Measurements from ENCODE around the gene HSPA12A. TPM values are rescaled to one million over a fixed set of nuclear protein-coding genes. Genes with fewer than 3 reads are reported as not detected.

HSPA12A gene
- total and polyA plus RNA-seq, 2 of the 13 experiments (the other 11 are each of a cell fraction or from before 2014, with no cell fraction given): 6.4 to 13.6 TPM

- TF ChIP-seq, protein P1, sequence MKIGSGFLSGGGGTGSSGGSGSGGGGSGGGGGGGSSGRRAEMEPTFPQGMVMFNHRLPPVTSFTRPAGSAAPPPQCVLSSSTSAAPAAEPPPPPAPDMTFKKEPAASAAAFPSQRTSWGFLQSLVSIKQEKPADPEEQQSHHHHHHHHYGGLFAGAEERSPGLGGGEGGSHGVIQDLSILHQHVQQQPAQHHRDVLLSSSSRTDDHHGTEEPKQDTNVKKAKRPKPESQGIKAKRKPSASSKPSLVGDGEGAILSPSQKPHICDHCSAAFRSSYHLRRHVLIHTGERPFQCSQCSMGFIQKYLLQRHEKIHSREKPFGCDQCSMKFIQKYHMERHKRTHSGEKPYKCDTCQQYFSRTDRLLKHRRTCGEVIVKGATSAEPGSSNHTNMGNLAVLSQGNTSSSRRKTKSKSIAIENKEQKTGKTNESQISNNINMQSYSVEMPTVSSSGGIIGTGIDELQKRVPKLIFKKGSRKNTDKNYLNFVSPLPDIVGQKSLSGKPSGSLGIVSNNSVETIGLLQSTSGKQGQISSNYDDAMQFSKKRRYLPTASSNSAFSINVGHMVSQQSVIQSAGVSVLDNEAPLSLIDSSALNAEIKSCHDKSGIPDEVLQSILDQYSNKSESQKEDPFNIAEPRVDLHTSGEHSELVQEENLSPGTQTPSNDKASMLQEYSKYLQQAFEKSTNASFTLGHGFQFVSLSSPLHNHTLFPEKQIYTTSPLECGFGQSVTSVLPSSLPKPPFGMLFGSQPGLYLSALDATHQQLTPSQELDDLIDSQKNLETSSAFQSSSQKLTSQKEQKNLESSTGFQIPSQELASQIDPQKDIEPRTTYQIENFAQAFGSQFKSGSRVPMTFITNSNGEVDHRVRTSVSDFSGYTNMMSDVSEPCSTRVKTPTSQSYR (CRISPR knock-in tag; IDR thresholded peaks at IDR 0.05; ENCODE audit: borderline replicate concordance): no peak; the same call in 1 of the 2 replicates
- TF ChIP-seq ISX (CRISPR knock-in tag; conservative IDR thresholded peaks at IDR 0.05) (no peak), ATF2 (CRISPR knock-in tag; IDR thresholded peaks at IDR 0.05) (no peak), XRCC5 (optimal IDR thresholded peaks at IDR 0.05; ENCODE audit: low read length) (peak; percentile 51), CEBPG (CRISPR knock-in tag; IDR thresholded peaks at IDR 0.05) (peak; percentile 95), HMG20B (CRISPR knock-in tag; conservative IDR thresholded peaks at IDR 0.05) (0 out of 2 replicates have a peak, but pooled peaks have one; percentile 58), ZNF556 (CRISPR knock-in tag; IDR thresholded peaks at IDR 0.05; ENCODE audit: borderline replicate concordance) (0 out of 2 replicates have a peak, but pooled peaks have one; percentile 24), NFE2L1 (CRISPR knock-in tag; IDR thresholded peaks at IDR 0.05; ENCODE audit: borderline replicate concordance) (no peak), NR2C2 (CRISPR knock-in tag; IDR thresholded peaks at IDR 0.05; ENCODE audit: borderline replicate concordance) (peak; percentile 50; the same call in 1 of the 2 replicates), NR2F6 (IDR thresholded peaks at IDR 0.05) (0 out of 2 replicates have a peak, but pooled peaks have one; percentile 26), NR2F6 (CRISPR knock-in tag; IDR thresholded peaks at IDR 0.05) (peak; percentile 66; the same call in 1 of the 2 replicates), PAXIP1 (CRISPR knock-in tag; conservative IDR thresholded peaks at IDR 0.05) (peak; percentile 54), KMT2B (CRISPR knock-in tag; IDR thresholded peaks at IDR 0.05) (no peak), TCF7L2 (IDR thresholded peaks at IDR 0.05; ENCODE audit: low read depth, low read length) (no peak), ISL2 (CRISPR knock-in tag; IDR thresholded peaks at IDR 0.05) (peak; percentile 50; the same call in 1 of the 2 replicates)
- TF ChIP-seq, protein P2, sequence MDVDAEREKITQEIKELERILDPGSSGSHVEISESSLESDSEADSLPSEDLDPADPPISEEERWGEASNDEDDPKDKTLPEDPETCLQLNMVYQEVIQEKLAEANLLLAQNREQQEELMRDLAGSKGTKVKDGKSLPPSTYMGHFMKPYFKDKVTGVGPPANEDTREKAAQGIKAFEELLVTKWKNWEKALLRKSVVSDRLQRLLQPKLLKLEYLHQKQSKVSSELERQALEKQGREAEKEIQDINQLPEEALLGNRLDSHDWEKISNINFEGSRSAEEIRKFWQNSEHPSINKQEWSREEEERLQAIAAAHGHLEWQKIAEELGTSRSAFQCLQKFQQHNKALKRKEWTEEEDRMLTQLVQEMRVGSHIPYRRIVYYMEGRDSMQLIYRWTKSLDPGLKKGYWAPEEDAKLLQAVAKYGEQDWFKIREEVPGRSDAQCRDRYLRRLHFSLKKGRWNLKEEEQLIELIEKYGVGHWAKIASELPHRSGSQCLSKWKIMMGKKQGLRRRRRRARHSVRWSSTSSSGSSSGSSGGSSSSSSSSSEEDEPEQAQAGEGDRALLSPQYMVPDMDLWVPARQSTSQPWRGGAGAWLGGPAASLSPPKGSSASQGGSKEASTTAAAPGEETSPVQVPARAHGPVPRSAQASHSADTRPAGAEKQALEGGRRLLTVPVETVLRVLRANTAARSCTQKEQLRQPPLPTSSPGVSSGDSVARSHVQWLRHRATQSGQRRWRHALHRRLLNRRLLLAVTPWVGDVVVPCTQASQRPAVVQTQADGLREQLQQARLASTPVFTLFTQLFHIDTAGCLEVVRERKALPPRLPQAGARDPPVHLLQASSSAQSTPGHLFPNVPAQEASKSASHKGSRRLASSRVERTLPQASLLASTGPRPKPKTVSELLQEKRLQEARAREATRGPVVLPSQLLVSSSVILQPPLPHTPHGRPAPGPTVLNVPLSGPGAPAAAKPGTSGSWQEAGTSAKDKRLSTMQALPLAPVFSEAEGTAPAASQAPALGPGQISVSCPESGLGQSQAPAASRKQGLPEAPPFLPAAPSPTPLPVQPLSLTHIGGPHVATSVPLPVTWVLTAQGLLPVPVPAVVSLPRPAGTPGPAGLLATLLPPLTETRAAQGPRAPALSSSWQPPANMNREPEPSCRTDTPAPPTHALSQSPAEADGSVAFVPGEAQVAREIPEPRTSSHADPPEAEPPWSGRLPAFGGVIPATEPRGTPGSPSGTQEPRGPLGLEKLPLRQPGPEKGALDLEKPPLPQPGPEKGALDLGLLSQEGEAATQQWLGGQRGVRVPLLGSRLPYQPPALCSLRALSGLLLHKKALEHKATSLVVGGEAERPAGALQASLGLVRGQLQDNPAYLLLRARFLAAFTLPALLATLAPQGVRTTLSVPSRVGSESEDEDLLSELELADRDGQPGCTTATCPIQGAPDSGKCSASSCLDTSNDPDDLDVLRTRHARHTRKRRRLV (CRISPR knock-in tag; IDR thresholded peaks at IDR 0.05): 0 out of 2 replicates have a peak, but pooled peaks have one; percentile 48
Observed at GRCh38 chr10:116771101-116771958, 29.0 kb upstream of the HSPA12A start (continued).
